ENCODE results near the gene CPN1. TPM values are rescaled to one million over a fixed set of nuclear protein-coding genes. Genes with fewer than 3 reads are reported as not detected.
"Not testable (repeated sequence)": the region's sequence is repeated elsewhere in the genome, so short reads cannot be mapped to it uniquely, and the experiment has no call there.

Gene CPN1
- total and polyA plus RNA-seq, 8 donors, result not detected

- peaks cover 0 to 3% (median 0%) of the 10 kb centered on the region in 4 donors for H3K9me3 ChIP-seq
- H3K36me3 ChIP-seq, result no peaks in the 10 kb centered on the region
- TF ChIP-seq CTCF (IDR thresholded peaks at IDR 0.05) (no peak), EP300 (IDR thresholded peaks at IDR 0.05) (no peak), POLR2A (IDR thresholded peaks at IDR 0.05) (no peak)
- intact Hi-C loops (cut with DNase I; ENCODE audit: low total_unique reads), result no loop called here
- no peak overlapping the region for H3K4me3 ChIP-seq
- no peak for DNase-seq
- no peaks in the 10 kb centered on the region for H3K4me1 ChIP-seq
- peaks cover 0 to 3% (median 0%) of the 10 kb centered on the region in 3 donors for H3K27me3 ChIP-seq
- WGBS, 5 donors, result 68 to 97% (median 73%) methylated on average over 5 of the region's 5 CpGs
- no peak overlapping the region for H3K27ac ChIP-seq
Observed at GRCh38 chr10:100103581-100103980, 21.9 kb upstream of the CPN1 start.

GRCh38 chr10:100101192-100102076 is 19.8 kb upstream of the CPN1 start:
- no peak for TF ChIP-seq POLR2A (IDR thresholded peaks at IDR 0.05)
- TF ChIP-seq POLR2AphosphoS5 (IDR thresholded peaks at IDR 0.05), result no peak
- no peak for TF ChIP-seq CTCF (IDR thresholded peaks at IDR 0.05)
- TF ChIP-seq EP300 (IDR thresholded peaks at IDR 0.05), result no peak
- Histone ChIP-seq H3K9me3 (peaks cover 0 to 17% (median 6%) of the 10 kb centered on the region in 4 donors), H3K27ac (no peak overlapping the region), H3K4me1 (no peaks in the 10 kb centered on the region), H3K36me3 (no peaks in the 10 kb centered on the region), H3K4me3 (no peak overlapping the region), H3K27me3 (peaks cover 0 to 3% (median 0%) of the 10 kb centered on the region in 3 donors)
- intact Hi-C loops (cut with DNase I; ENCODE audit: low total_unique reads), result no loop called here
- peak in 1 of 2 donors; percentile 23 for DNase-seq
- WGBS, 5 donors, result 35 to 45% (median 39%) methylated on average over 6 of the region's 6 CpGs

GRCh38 chr10:100100651-100101184 is 19.0 kb upstream of the CPN1 start:
- intact Hi-C loops (cut with DNase I; ENCODE audit: low total_unique reads), result no loop called here
- Histone ChIP-seq H3K9me3 (peaks cover 0 to 17% (median 6%) of the 10 kb centered on the region in 4 donors), H3K4me1 (no peaks in the 10 kb centered on the region), H3K36me3 (no peaks in the 10 kb centered on the region), H3K27ac (no peak overlapping the region), H3K4me3 (no peak overlapping the region), H3K27me3 (peaks cover 0 to 3% (median 0%) of the 10 kb centered on the region in 3 donors)
- TF ChIP-seq POLR2AphosphoS5 (IDR thresholded peaks at IDR 0.05), result no peak
- no peak for TF ChIP-seq EP300 (IDR thresholded peaks at IDR 0.05)
- no peak for TF ChIP-seq CTCF (IDR thresholded peaks at IDR 0.05)
- no peak for TF ChIP-seq POLR2A (IDR thresholded peaks at IDR 0.05)
- 44 to 58% (median 53%) methylated on average over 6 of the region's 6 CpGs for WGBS, 5 donors
- no peak for DNase-seq

- Histone ChIP-seq H3K4me3 (no peak overlapping the region), H3K4me1 (no peaks in the 10 kb centered on the region), H3K27ac (no peak overlapping the region), H3K36me3 (no peaks in the 10 kb centered on the region), H3K9me3 (no peaks in the 10 kb centered on the region), H3K27me3 (peaks cover 0 to 14% (median 0%) of the 10 kb centered on the region in 3 donors)
- TF ChIP-seq POLR2AphosphoS5 (IDR thresholded peaks at IDR 0.05), result no peak
- TF ChIP-seq EP300 (IDR thresholded peaks at IDR 0.05), result no peak
- no peak for TF ChIP-seq POLR2A (IDR thresholded peaks at IDR 0.05)
- TF ChIP-seq CTCF (IDR thresholded peaks at IDR 0.05), result no peak
- 80 to 89% (median 84%) methylated on average over 6 of the region's 6 CpGs for WGBS, 5 donors
- DNase-seq, result no peak
- intact Hi-C loops (cut with DNase I; ENCODE audit: low total_unique reads), result no loop called here
Observed at GRCh38 chr10:100089241-100089640, 7.6 kb upstream of the CPN1 start.

- H3K9me3 ChIP-seq; DNase-seq; H3K4me1 ChIP-seq; H3K4me3 ChIP-seq; H3K36me3 ChIP-seq; H3K27ac ChIP-seq; intact Hi-C loops (cut with DNase I; ENCODE audit: low total_unique reads): not testable (repeated sequence)
- 69 to 77% (median 74%) methylated on average over 5 of the region's 5 CpGs for WGBS, 5 donors
- peaks cover 0 to 25% (median 0%) of the 10 kb centered on the region in 3 donors for H3K27me3 ChIP-seq
Observed at GRCh38 chr10:100086708-100087107, 5.0 kb upstream of the CPN1 start.

All from stomach (tissue), 9 donors.